ENCODE measurements around the gene RFX5.

The RFX5 gene

DNA sequence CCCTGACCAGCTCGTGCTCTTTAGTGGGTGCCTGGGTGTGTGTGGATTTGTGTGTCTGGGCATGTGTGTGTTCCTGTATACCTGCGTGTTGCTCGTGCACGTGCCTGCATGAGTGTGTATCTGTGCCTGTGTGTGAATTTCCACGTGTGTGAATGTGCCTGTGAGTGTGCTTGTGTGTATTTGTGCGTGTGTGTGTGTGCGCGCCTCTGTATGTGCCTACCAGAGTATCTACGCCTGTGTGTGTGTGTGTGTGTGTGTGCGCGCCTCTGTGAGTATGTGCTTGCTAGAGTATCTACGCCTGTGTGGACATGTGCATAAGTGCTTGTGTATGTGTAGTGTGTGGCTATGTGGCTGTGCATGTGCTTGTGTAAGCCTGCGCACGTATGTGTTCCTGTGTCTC, 26.1 kb upstream of the RFX5 start:
- H3K36me3 ChIP-seq: no peaks in the 10 kb centered on the region
- H3K9me3 ChIP-seq (replicated peaks in 1 of 11): no peaks in the 10 kb centered on the region
- no peak overlapping the region for H3K27ac ChIP-seq
- H3K4me1 ChIP-seq: peaks cover 18 to 58% (median 43%) of the 10 kb centered on the region in 10 experiments
- no peak overlapping the region for H3K9ac ChIP-seq
- TF ChIP-seq Cebpa-rat (IDR thresholded peaks at IDR 0.05): no peak
- peak overlapping the region in 5 of 11 experiments; percentile 12 to 49 (median 35); a peak in 2 of 22 replicates for H3K4me2 ChIP-seq
- H4K20me1 ChIP-seq: no peaks in the 10 kb centered on the region
- H3K4me3 ChIP-seq: no peak overlapping the region
- H3K27me3 ChIP-seq: no peaks in the 10 kb centered on the region

DNA sequence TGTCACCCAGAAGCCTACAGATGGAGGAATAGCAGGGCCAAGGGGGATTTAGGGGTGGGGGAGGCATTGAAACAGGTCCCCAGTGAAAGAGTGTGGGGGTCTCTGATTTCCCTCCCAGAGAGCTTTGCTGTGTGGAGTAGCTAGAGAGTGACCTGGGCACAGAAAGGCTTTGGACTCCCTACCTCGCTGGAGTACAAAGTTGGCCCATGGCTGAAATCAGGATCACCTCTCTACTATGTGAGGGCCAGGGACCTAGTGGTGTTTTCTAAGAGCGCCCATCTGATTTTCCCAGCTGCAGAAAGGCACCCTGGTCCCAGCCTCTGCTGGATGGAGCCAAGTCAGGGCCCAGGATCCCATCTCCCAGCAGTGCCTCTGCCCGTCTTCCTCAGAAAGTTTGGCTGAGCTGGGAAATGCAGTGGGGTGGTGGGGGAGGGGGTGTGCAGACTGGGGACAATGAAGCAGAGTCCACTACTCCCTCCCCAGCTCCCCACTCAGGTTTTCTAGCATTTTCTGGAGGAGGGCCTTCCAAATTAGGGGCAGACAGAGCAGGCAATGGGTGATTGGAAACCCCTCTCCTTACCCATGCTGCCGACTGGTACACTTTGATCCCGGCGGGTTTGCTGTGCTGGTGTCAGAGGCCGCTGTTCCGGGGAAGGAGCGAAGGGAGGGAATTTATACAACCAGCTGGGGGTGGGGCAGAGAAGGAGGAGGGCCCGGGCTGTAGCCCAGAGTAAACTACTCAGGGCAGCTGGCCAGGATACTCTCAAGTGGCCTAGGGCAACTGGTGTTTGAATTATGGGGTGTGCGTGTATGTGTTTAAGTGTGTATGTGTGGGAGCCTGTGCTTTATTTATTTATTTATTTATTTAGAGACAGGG, 25.2 kb upstream of the RFX5 start, which contains the start of gene SELENBP1:
Gene SELENBP1, minus strand, starts transcription at position 648 of the 877 bp plus-strand sequence. Its CDS starts 64 bp downstream, at position 584.
- H3K27ac ChIP-seq: peak within 1 kb of the TSS in 4 of 11 experiments; percentile 83 to 86 (median 86); a peak in 7 of 22 replicates
- no peaks in the 10 kb centered on the region for H3K9me3 ChIP-seq (replicated peaks in 1 of 11)
- H3K4me2 ChIP-seq: peak within 1 kb of the TSS in 7 of 11 experiments; percentile 12 to 95 (median 83); a peak in 12 of 22 replicates
- no peaks in the 10 kb centered on the region for H4K20me1 ChIP-seq
- H3K4me3 ChIP-seq: no peak within 1 kb of the TSS
- no peaks in the 10 kb centered on the region for H3K27me3 ChIP-seq
- peak within 1 kb of the TSS in 2 of 11 experiments; percentile 18 to 37; a peak in 2 of 22 replicates for H3K9ac ChIP-seq
- peaks cover 18 to 67% (median 44%) of the 10 kb centered on the region in 10 experiments for H3K4me1 ChIP-seq
- no peak for TF ChIP-seq Cebpa-rat (IDR thresholded peaks at IDR 0.05)
- no peaks in the 10 kb centered on the region for H3K36me3 ChIP-seq

DNA sequence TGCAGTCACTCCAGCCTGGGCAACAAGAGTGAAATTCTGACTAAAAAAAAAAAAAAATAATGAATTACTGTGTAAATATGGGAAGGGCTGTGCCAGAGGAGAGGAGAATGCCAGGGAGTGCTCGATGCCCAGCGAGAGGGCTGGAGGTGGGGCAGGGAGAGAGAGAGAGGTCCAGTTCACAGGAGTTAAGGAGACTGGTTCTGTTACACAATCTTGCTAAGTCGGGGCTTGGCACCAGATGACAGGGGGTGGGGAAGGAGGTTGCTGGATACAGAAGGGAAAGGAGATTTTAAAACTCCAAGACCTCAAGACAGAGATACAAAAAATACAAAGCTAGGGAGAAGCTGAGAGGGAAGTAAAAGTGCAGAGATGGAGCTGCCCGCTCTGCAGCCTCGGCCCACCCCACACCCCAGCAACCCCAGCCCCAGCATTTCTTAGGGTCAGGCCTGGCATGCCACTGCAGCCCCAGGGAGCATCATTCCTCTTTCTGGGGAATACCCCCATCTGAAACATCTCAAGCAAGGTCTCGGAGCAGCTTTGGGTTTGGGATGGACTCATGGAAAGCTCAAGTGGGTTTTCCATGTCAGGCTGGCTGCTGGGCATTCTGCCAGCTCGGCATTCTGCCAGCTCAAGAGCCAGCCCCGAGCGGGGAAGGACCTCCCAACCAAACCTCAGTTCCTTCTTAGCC, 24.5 kb upstream of the RFX5 start:
- no peaks in the 10 kb centered on the region for H3K9me3 ChIP-seq (replicated peaks in 1 of 11)
- TF ChIP-seq Cebpa-rat (IDR thresholded peaks at IDR 0.05): no peak
- H3K27ac ChIP-seq: peak overlapping the region in 6 of 11 experiments; percentile 78 to 86 (median 86); a peak in 10 of 22 replicates
- peak overlapping the region in 4 of 11 experiments; percentile 18 to 48 (median 36); a peak in 4 of 22 replicates for H3K9ac ChIP-seq
- peaks cover 18 to 73% (median 44%) of the 10 kb centered on the region in 10 experiments for H3K4me1 ChIP-seq
- H4K20me1 ChIP-seq: no peaks in the 10 kb centered on the region
- peak overlapping the region in 7 of 11 experiments; percentile 76 to 95 (median 84); a peak in 13 of 22 replicates for H3K4me2 ChIP-seq
- H3K4me3 ChIP-seq: no peak overlapping the region
- no peaks in the 10 kb centered on the region for H3K27me3 ChIP-seq
- no peaks in the 10 kb centered on the region for H3K36me3 ChIP-seq

DNA sequence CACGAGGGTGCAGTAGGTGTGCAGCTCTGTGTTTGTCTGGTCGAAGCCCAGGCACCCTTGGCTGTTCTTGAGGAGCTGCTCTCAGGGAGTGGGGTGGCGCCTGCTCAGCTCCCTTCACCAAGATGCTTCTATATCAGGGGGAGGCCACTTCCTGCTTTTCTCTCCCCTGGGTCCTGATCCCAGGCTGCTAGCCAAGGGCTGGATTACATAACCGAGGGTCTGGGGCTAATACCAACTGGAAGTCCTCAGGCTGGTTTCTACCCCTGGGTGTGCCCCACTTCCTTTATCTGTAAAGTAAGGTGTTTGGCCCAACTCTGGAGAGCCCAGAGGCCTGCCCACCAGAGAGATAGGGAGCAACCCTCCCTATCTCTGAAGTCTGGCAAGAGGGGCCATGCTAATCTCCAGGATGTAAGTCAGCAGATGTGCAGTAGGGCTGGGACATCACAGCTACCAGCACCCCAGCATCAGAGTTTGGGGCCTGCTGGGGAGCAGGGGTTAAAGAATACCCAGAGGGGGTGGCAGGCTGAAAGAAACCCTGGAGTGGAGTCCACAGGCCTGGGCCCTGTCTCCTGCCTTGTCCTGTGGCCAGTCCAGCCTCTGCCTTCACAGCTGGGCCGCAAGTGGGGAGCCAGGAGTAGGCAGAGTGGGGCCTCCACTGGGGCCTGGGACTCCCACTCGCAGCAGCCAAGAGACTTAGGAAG, 23.3 kb upstream of the RFX5 start:
- Histone ChIP-seq H3K4me2 (peak overlapping the region; percentile 69 to 95 (median 84)), H3K27me3 (no peaks in the 10 kb centered on the region), H3K9ac (peak overlapping the region in 10 of 11 experiments; percentile 0 to 72 (median 58); a peak in 18 of 22 replicates), H3K4me1 (peaks cover 18 to 78% (median 44%) of the 10 kb centered on the region in 10 experiments), H3K4me3 (peak overlapping the region in 3 of 10 experiments; percentile 14 to 23 (median 16); a peak in 3 of 20 replicates), H4K20me1 (no peaks in the 10 kb centered on the region), H3K36me3 (no peaks in the 10 kb centered on the region), H3K9me3 (replicated peaks in 1 of 11) (no peaks in the 10 kb centered on the region), H3K27ac (peak overlapping the region in 10 of 11 experiments; percentile 52 to 86 (median 80); a peak in 19 of 22 replicates)
- TF ChIP-seq Cebpa-rat (IDR thresholded peaks at IDR 0.05): 0 out of 22 replicates have a peak, but pooled peaks of 2 of the 11 experiments have one; percentile 13 to 46

DNA sequence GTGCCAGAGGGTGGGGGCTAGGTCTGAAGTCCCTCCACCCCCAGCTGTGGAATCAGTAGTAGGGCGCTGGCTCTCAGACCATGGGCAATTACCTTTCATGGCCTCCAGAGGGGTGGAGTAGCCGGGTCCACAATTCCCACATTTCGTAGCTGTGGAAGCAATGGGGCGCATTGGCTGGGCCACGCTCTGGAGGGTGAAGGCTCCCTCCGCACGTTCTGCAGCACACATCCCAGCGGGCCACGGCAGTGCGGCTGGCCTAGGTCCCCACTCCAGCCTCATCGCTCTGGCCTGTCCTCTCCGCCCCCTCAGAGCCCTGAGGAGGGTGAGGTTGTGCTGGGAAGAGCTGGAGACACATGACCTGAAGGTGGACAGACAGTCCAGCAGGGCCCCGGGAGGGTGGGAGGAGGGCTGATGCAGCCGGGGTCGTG, 22.6 kb upstream of the RFX5 start:
- Histone ChIP-seq H3K27me3 (no peaks in the 10 kb centered on the region), H3K4me2 (peak overlapping the region; percentile 69 to 95 (median 84)), H3K27ac (peak overlapping the region in 9 of 11 experiments; percentile 52 to 86 (median 83); a peak in 19 of 22 replicates), H3K36me3 (no peaks in the 10 kb centered on the region), H3K9me3 (replicated peaks in 1 of 11) (peaks cover 0 to 2% (median 0%) of the 10 kb centered on the region in 11 experiments; a peak in 2 of 22 replicates), H4K20me1 (no peaks in the 10 kb centered on the region), H3K9ac (peak overlapping the region in 9 of 11 experiments; percentile 30 to 72 (median 57); a peak in 15 of 22 replicates), H3K4me3 (peak overlapping the region in 1 of 10 experiments; percentile 16; a peak in 2 of 20 replicates), H3K4me1 (peaks cover 18 to 78% (median 44%) of the 10 kb centered on the region in 10 experiments)
- TF ChIP-seq Cebpa-rat (IDR thresholded peaks at IDR 0.05): no peak

DNA sequence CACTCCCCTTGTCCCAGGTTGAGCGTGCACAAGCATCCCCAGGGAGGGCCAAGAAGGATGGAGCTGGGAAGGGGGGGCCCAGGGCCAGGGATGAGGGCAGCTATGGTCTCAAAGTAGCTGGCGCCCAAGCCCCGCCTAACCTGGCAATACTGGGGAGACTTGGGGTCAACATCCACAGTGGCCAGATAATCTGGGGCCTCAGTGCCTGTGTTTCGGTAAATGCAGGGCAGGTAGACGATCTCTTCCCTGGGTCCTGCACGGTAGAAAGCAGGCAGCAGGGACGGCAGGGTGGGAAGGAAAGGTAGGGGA, 22.2 kb upstream of the RFX5 start:
- Histone ChIP-seq H3K27ac (peak overlapping the region in 8 of 11 experiments; percentile 52 to 86 (median 84); a peak in 16 of 22 replicates), H3K4me1 (peaks cover 18 to 77% (median 44%) of the 10 kb centered on the region in 10 experiments), H3K4me3 (no peak overlapping the region), H3K9me3 (replicated peaks in 1 of 11) (peaks cover 0 to 5% (median 1%) of the 10 kb centered on the region in 11 experiments; a peak in 8 of 22 replicates), H3K36me3 (no peaks in the 10 kb centered on the region), H4K20me1 (no peaks in the 10 kb centered on the region), H3K4me2 (peak overlapping the region; percentile 69 to 95 (median 84); a peak in 21 of 22 replicates), H3K9ac (peak overlapping the region in 2 of 11 experiments; percentile 64 to 70; a peak in 3 of 22 replicates), H3K27me3 (no peaks in the 10 kb centered on the region)
- no peak for TF ChIP-seq Cebpa-rat (IDR thresholded peaks at IDR 0.05)

DNA sequence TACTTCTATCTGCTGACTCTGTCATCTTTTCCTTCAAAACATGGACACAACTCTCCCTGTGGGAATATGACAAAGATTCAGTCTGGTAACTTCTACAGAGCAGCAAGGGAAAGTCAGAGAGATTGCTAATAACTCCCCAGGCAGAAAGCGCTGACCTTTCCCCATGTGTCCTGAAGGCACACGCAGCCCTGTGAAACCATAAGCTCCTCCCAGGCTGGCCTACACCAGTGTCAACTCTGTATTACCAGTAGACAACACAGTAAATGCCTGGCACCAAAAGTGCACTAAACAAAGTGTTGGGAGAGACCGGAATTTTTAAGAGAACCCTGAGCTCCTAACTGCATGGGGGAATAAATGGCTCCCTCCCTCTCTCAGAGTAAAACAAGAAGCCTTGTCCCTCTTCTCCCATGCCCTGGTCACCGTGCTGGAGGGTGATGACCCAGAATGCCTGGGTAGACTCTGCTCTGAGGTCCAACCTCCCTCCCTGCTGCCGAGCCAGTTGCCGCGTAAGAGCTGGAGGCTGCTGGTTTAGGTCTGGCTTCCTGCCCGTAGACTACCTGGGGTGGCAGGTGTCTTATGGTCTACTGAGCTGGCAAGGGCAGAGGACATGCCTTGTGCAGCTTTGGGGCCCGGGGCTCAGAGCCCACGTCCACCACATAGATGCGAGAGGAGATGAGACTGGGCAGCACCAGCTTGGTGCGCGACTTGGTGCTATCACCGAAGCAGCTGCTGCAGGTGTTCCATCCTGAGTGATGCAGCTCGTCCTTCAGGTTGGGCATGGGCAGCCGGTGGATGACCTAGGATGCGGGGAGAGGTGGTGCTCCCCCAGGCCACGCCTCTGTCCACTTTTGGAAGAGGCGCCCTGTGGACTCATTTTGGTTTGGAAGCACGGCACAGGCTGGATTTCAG, 21.6 kb upstream of the RFX5 start:
- H3K4me2 ChIP-seq: peak overlapping the region in 9 of 11 experiments; percentile 69 to 95 (median 84); a peak in 13 of 22 replicates
- H3K4me1 ChIP-seq: peaks cover 18 to 72% (median 41%) of the 10 kb centered on the region in 10 experiments
- peaks cover 2 to 12% (median 8%) of the 10 kb centered on the region in 11 experiments; a peak in 21 of 22 replicates for H3K9me3 ChIP-seq (replicated peaks in 1 of 11)
- H4K20me1 ChIP-seq: no peaks in the 10 kb centered on the region
- peak overlapping the region in 1 of 11 experiments; percentile 70; a peak in 1 of 22 replicates for H3K9ac ChIP-seq
- peak overlapping the region in 5 of 11 experiments; percentile 83 to 86 (median 86); a peak in 10 of 22 replicates for H3K27ac ChIP-seq
- no peak overlapping the region for H3K4me3 ChIP-seq
- no peak for TF ChIP-seq Cebpa-rat (IDR thresholded peaks at IDR 0.05)
- no peaks in the 10 kb centered on the region for H3K27me3 ChIP-seq
- H3K36me3 ChIP-seq: no peaks in the 10 kb centered on the region

Measured in BLaER1 treated with 17β-estradiol and CSF1 and Interleukin-3, amounts not matched to agents 10 nM and 100 nM (cell line).